ENCODE measurements around the gene ARHGEF4.

ARHGEF4 gene

DNA sequence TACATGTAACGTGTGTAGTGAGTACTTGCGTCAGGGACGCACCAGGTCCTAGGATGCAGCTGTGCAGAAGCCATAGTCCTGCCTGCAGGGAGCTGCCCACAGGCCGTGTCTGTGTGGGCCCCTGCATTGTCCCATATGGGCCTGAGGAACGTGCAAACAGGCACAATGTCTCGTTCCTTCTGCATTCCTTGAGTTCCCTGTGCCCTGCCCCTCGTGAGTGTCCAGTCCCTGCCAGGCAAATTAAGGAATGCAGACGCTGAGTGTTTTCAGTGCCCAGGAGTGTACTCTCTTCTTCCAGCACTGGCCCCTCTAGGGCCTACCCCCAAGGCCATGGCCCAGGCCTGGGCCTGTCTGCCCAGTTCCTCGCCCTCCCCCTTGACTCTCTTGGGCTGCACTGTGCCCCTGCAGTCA, 194.7 kb downstream of the ARHGEF4 start:
- TF ChIP-seq, protein P1, sequence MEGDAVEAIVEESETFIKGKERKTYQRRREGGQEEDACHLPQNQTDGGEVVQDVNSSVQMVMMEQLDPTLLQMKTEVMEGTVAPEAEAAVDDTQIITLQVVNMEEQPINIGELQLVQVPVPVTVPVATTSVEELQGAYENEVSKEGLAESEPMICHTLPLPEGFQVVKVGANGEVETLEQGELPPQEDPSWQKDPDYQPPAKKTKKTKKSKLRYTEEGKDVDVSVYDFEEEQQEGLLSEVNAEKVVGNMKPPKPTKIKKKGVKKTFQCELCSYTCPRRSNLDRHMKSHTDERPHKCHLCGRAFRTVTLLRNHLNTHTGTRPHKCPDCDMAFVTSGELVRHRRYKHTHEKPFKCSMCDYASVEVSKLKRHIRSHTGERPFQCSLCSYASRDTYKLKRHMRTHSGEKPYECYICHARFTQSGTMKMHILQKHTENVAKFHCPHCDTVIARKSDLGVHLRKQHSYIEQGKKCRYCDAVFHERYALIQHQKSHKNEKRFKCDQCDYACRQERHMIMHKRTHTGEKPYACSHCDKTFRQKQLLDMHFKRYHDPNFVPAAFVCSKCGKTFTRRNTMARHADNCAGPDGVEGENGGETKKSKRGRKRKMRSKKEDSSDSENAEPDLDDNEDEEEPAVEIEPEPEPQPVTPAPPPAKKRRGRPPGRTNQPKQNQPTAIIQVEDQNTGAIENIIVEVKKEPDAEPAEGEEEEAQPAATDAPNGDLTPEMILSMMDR (IDR thresholded peaks at IDR 0.05): no peak

DNA sequence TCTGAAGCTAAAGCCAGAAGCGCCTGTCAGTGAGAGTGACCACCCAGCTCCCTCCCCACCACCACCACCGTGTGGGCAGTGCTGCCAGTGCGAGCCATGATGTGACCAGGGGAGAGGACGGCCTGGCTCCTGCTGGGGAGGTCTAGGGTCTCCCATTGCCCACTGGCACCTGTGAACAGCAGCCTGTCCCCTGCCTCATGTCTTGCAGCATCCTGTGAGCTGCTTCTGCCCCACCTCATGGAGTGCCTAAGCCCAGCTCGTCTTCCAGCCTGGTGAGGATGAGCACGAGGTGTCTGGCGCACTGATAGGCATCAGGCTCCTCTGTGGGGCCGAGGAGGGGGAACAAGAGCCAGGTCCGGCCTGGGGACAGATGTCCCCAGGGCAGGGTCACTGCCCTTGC, 195.2 kb downstream of the ARHGEF4 start:
- TF ChIP-seq, protein P1 (IDR thresholded peaks at IDR 0.05): no peak

DNA sequence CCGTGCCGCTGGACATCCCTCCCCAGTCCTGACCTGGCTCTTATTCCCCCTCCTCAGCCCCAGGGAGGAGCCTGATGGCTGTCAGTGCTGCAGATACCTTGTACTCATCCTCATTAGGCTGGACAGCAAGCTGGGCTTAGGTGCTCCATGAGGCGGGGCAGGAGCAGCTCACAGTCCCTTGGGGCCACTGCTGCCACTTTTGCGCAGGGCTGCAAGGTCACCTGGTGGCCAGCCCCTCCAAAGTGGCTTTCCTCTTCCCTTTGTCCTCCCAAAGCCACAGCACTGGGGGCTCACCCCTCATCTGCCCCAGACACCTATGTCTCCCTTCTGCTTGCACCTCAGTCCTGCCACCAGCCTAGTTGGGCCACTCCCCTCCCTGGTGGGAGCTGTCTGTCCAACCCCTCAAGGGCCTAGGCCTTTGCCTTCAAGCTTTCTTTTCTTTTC, 195.7 kb downstream of the ARHGEF4 start:
- TF ChIP-seq, protein P1 (IDR thresholded peaks at IDR 0.05): no peak

DNA sequence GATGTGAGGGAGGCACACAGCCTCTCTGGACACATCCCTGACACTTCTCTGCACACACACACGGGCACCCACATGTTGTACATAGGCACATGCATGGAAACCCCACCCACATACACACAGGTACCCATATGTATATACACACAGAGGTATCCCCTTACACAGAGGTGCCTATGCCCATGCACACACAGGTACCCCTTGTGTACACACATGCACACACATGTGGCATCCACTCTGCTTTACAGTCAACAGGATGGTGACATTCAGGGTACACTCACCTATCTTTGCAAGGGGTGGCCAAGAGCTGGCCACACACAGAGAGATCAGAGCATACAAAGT, 197.0 kb downstream of the ARHGEF4 start:
- TF ChIP-seq, protein P1 (IDR thresholded peaks at IDR 0.05): no peak

DNA sequence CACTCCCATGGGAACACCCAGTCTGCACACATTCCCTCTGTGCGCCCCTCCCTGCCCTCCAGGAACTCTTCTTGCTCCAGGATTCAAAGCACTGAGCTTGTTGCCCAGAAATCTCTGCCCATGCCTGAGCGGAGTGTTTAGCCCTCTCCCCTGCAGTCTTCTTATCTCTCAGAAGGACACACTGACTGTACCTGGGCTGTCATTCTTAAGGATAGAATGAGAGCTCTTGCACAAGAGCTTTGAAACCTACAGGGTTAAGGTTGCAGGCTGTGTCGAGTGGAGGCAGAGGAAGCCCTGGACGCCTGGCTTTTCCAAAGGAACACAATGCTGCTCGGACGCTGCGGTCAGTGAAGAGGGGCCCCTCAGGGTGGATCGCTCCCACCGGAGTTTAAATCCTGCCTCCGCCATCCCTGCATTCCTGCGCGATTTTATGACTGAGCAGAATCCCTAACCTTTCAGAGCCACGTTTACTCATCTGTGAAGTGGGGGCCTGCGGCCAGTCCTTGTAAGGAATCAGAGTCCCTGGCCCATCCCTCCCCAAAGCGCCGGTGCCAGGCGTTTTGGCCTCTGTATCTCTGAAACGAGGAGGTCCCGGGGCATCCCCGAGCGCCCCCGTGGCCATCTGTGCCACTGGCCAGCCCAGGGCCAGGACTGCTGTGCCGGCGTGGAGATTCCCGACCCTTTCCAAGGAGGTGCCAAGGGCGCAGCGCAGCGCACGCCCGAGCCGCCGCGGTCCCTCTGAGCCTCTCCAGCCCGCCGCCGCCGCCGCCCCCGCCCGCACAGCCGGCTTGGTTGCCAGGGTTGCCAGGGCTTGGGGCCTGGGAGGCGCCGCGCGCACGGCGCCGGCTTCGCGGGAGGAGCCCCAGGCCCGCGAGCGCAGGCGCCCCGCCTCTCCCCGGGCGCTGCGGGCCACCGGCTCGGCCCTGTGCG, 197.7 kb downstream of the ARHGEF4 start:
- TF ChIP-seq, protein P1 (IDR thresholded peaks at IDR 0.05): no peak

DNA sequence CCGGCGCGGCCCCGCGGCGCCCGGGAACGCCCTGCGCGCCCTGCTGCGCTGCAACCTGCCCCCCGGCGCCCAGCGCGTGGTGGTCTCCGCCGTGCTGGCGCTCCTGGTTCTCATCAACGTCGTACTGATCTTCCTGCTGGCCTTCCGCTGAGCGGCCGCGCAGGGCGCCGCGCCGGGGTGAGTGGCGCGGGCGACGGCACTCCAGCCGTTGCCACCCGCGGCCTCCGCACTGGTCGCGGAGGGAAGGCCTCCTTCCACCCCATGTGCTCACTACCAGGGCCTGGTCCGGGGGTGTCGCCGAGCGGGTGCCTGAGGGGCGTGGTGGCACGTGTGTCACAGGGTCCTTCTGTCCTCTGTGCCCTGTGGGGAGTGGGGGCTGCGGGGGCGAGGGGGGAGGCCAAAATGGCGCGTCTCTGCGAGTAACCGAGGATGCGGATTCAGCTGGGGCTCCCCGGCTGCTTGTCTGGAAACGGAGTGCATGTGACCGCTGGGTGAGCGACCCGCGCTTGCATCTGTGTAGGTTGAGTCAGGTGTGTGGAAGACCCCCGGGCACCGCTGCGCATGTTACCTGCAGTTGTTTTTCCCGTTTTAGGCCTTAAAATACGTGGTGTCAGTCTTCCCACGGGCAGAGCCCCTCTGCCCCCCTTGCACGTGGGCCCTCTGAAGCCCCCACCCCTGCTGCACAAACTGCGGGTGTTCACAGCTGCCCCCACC, 198.6 kb downstream of the ARHGEF4 start:
- TF ChIP-seq, protein P1 (IDR thresholded peaks at IDR 0.05): no peak

DNA sequence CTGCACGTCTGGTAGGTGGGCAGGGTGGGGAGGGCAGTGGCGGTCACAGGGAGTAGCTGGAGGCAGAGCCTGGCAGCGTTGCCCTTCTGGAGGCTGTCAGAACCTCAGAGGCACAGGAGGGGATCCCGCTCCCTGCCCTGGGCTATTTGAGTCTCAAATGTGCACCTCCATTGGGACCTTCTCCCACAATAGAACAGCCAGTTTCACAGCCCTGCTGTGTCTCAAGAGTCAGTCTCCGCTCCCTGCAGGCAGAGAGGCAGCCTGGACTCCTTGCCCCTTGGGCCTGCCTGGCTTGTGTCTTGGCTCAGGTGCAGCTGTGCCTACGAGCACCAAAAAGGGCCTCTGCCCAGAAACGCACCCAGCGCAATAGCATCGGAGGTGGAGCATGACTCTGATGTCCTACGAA, 199.1 kb downstream of the ARHGEF4 start:
- TF ChIP-seq, protein P1 (IDR thresholded peaks at IDR 0.05): no peak

Measured in LNCAP (cell line).